GM21737 (cell line): ENCODE data around the gene SYMPK.

Experiments
- ATAC-seq: cut with Tn5 transposase; IDR thresholded peaks from one replicate; pipeline ENCODE4 v1.9.1; 2021; ENCODE audit warnings: mild to moderate bottlenecking, moderate library complexity; ENCODE audit not compliant: unreplicated experiment

SYMPK gene

GRCh38 chr19:45886427-45887199 is 23.7 kb upstream of the SYMPK start:
- ATAC-seq: peak; percentile 41

DNA sequence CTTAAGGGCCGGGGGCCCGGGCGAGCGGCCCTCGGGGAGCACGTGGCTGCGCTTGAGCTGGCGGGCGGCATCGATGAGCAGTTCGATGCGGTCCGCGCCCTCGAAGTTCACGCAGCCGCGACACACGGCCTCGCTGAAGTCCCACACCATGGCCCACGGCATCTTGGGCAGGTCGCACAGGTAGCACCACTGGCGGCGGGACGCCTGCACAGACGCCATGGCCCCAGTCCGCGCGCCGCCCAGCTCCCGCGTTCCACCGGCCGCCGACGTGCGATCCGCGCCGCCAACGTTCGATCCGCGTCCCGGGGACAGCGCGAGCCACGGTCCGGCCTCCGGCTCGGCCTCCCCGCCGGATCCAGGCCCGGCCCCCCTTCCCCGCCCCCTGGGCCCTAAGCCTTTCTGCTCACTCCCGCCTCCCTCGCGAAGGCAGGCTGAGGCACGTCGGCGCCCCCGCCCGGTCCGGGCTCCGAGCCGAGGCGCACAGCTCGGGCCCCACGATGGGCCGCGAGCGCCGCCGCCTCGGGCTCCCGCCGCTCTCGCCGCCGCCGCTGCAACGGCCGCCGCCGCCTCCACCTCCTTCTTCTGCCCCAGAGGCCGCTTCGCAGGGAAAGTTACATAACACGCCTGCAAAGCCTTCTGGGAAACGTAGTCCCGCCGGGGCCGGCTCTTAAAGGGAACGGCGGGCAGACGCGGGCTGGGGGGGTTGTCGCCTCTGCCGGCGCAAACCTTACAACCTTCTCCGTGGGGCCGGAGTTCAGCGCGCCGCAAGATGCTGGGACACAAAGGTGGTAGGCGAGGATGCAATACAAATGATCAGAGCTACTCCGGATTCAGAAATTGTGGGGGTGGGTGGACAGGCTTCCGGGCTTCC is 22.8 kb upstream of the SYMPK start, which contains the start of gene IRF2BP1:
Gene IRF2BP1 (minus strand): TSS at position 586 of the 871 bp plus-strand sequence. CDS start 367 bp downstream, at position 219.
- ATAC-seq: peak; percentile 43

GRCh38 chr19:45884682-45885555 is 22.0 kb upstream of the SYMPK start:
- peak; percentile 4 for ATAC-seq

DNA sequence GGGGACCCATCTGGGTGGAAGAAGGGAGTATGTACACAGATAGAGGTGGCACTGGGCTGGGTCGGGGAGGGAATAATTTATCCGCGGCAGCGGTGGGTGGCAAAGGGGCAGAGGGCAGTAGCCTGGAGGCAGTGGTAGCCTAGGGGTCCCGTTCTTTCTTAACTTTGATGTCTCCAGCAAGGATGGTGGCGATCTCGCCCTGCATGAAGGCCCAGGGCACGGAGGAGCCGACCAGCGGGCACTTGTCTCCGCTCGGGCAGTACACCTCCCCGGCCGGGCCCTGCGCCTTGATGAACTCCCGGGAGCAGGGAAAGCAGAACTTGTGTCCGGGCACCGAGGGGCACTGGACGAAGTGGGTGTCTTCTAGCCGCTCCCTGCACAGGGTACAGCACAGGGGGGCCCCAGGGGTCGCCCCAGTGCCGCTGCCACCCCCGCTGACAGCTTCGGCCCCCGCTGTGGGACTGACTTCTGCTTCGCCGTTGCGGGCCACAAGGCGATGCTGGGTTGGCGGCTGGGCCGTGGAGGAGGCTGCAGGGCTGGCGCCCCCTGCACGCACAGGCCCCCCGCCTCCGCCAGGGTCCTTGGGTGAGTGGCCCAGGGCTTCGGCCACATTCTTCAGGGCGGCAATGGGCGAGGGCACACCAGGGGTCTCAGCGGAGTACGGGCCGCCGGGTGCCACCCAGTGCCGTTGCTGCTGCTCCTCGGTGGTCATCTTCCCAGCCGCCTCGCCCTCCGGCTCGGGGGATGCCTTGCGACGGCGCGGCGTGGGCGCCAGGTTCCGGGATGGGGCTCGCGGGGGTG is 21.1 kb upstream of the SYMPK start:
- no peak for ATAC-seq

DNA sequence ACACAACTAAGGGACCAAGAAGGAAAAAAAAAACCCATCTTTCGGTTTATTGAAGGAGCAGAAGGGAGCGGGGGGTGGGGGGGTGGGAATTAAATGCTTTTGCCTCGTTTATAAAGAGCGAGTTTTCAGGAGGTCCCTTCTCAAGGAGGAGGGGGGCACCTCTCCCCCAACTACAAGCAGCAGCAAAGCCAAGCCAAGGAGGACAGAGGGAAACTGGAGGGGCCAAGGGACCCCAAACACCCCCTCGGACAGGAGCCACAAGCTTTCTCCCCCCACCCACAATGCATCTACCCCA is 20.6 kb upstream of the SYMPK start:
- ATAC-seq: no peak

- ATAC-seq: no peak
Observed at GRCh38 chr19:45882652-45883585, 20.0 kb upstream of the SYMPK start.

DNA sequence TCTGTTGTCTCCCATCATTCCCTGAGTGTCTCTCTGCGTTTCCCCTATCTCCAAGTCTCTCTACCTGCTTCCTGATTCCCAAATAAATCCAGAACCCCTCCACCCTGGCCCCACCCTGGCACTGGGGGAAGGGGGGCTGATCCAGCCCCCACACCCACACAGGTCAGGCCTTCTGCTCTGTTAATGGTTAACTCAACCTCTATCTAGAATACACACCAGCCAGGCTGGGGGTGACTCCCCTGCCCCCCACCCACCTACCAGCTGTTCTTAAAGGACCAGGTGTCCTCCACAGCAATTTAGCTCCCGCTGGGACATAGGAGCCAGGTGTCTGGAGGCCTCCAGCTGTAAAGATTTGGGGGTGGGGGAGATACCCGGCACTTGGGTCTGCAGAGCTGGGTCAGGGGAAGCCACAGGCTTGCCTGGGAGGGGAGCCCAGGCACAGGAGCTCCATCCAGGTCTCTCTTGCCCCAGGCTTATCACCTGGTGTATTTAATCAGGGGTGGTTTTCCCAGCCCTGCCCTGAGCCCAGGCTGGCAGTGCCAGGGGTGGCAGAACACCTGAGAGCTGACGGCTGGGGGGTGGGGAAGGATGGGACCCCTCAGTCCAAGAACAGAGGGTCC is 19.1 kb upstream of the SYMPK start:
- no peak for ATAC-seq

- ATAC-seq: no peak
Observed at GRCh38 chr19:45881082-45881908, 18.3 kb upstream of the SYMPK start.

DNA sequence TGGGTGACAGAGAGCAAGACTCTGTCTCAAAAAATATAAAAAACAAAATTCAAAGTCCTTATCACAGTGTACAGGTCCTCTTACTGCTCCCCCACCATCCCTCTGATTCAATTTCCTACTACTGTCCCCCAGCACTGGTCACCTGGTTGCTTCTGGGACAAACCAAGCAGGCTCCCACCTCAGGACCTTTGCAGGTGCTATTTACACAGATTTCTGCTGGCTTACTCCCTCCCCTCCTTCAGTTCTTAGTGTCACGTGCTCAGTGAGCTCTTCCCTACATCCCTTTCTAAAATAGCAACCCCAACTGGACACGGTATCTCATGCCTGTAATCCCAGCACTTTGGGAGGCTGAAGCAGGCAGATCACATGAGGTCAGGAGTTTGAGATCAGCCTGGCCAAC is 17.0 kb upstream of the SYMPK start:
- no peak for ATAC-seq

DNA sequence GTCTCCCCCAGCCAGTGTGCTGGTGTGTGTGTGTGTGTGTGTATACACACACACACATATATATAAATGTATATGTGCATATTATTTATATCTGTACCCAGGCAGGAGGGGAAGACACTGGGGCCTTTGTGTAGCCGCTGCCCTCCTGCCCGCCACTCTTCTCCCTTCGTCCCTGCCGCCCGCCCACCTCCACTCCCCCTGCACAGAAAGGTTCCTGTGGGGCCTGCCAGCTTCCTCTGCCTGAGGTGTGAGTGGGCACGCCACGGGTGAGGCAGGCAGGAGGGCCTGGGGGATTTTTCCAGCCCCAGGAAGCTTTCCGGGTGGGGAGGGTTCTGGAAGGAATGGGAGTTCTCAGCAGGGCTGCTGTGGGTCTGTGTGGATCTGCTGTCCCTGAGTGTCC is 16.1 kb upstream of the SYMPK start:
- ATAC-seq: no peak

GRCh38 chr19:45878043-45878794 is 15.3 kb upstream of the SYMPK start:
- ATAC-seq: no peak

GRCh38 chr19:45876411-45877197 is 13.7 kb upstream of the SYMPK start:
- ATAC-seq: no peak

DNA sequence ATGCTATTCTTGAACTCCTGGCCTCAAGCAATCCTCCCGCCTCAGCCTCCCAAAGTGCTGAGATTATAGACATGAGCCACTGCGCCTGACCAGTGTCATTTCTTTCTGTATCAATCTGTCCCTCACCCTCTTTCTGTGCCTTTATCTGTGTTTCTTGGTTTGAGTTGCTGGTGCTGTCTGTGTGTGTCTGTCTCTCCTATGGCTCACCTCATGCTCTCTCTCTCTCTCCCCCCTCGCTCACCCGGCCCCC is 13.1 kb upstream of the SYMPK start:
- ATAC-seq: no peak

DNA sequence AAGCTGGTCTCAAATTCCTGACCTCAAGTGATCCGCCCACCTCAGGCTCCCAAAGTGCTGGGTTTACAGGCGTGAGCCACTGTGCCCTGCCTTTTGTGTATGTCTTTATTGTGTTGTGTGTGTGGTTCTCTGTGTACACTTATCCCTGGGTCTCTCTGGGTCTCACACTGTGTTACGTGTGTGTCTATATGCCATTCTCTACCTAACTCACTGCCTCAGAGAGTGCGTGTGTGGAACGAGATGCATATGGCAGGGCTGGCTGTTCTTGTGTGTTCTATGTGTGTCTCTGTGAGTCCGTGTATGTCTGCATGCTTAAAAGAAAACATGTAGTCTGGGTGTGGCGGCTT is 11.6 kb upstream of the SYMPK start:
- ATAC-seq: no peak

DNA sequence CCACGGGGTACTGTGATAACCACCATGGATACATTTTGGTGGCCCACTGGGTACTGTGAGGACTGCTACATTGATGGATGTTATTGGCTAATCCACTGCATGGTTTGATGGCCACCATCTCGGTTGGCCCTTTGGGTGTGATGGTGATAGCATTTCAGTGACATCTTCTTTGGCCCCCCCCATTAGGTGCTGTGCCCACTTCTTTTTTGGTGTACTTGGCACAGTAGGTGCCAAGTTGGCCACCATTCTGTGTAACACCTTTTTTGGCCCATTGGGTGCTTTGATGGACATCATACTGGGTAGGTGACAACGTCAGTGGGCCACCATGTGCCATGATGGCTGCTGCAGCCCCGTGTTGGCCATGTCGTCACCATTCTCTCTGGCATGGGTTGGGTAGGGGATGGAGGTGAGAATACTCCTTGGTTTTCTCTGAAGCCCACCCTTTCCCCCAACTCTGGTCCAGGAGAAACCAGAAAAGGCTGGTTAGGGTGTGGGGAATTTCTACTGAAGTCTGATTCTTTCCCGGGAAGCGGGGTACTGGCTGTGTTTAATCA is 10.3 kb upstream of the SYMPK start:
- ATAC-seq: no peak

- ATAC-seq: no peak
Observed at GRCh38 chr19:45872095-45872919, 9.4 kb upstream of the SYMPK start.
